Peyer's patch (tissue), 4 donors: Measurements from ENCODE around the gene IMMP1L.

Experiments
- POLR2A ChIP-seq, 2 donors: fragments of 450-650 bp; IDR thresholded peaks; one replicate each; pipeline ENCODE4 v1.5.1; 2017; ENCODE audit warnings: antibody characterized with exemption in 2 of 2, mild to moderate bottlenecking in 2 of 2, moderate library complexity in 2 of 2
- TF ChIP-seq, protein P1 (sequence below), 6 experiments: fragments of 450-650 bp in 4 of 6; fragments of 200-600 bp in 2 of 6; sonication (generic) in 1 of 6; IDR thresholded peaks; one replicate each; pipeline ENCODE4 v1.5.1; 2017 to 2019; ENCODE audit warnings: antibody characterized with exemption in 6 of 6, mild to moderate bottlenecking in 3 of 6, moderate library complexity in 1 of 6

DNA sequence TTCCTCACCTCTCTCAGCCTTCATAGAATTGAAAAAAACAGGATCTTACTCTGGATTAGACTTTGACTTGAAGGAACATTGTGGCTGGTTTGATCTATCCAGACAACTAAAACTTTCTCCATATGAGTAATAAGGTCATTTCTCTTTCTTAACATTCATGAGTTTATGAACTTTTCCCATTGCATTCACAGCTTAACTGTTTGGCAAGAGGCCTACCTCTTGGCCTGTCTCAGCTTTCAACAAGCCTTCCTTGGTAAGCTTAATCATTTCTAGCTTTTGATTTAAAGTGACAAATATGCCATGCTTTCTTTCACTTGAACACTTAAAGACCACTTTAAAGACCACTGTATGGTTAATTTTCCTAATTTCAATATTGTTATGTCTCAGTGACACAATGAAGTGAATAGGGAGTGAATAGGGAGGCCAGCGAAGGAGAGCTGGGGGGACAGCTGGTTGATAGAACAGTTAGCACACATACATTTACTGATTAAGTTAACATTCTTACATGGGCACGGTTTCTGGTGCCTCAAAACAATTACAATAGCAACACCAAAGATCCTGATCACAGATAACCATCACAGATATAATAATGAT is 17.0 kb downstream of the IMMP1L start:
- TF ChIP-seq, protein P1, sequence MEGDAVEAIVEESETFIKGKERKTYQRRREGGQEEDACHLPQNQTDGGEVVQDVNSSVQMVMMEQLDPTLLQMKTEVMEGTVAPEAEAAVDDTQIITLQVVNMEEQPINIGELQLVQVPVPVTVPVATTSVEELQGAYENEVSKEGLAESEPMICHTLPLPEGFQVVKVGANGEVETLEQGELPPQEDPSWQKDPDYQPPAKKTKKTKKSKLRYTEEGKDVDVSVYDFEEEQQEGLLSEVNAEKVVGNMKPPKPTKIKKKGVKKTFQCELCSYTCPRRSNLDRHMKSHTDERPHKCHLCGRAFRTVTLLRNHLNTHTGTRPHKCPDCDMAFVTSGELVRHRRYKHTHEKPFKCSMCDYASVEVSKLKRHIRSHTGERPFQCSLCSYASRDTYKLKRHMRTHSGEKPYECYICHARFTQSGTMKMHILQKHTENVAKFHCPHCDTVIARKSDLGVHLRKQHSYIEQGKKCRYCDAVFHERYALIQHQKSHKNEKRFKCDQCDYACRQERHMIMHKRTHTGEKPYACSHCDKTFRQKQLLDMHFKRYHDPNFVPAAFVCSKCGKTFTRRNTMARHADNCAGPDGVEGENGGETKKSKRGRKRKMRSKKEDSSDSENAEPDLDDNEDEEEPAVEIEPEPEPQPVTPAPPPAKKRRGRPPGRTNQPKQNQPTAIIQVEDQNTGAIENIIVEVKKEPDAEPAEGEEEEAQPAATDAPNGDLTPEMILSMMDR (IDR thresholded peaks at IDR 0.05) = no peak
- no peak for TF ChIP-seq POLR2A (IDR thresholded peaks at IDR 0.05)
